ENCODE measurements around the gene MAP3K21. TPM values are rescaled to one million over a fixed set of nuclear protein-coding genes. Genes with fewer than 3 reads are reported as not detected.

MAP3K21 gene
- total RNA-seq, 2 experiments from 2014 or later: 0.44 to 0.45 TPM

GRCh38 chr1:233364695-233365539 lies 37.4 kb downstream of the MAP3K21 start:
- no peak overlapping the region for H3K4me3 Mint-ChIP-seq
- peaks cover 2% of the 10 kb centered on the region for H3K27me3 Mint-ChIP-seq (ENCODE audit: low read depth)
- ATAC-seq (no peak), DNase-seq (no peak)
- ChIA-PET CTCF (interaction anchor here (0.8 to 1.8 kb wide), 8 partner anchors 9 to 701 kb away, joined by 3 to 8 read pairs (median 4); no protein-coding TSS in a partner anchor), POLR2A (no interaction called here)
- H3K4me1 Mint-ChIP-seq (ENCODE audit: low read depth): no peaks in the 10 kb centered on the region
- H3K36me3 Mint-ChIP-seq (ENCODE audit: low read depth): no peaks in the 10 kb centered on the region
- H3K9me3 Mint-ChIP-seq (ENCODE audit: insufficient read depth): no peaks in the 10 kb centered on the region
- H3K27ac Mint-ChIP-seq: no peak overlapping the region

GRCh38 chr1:233366575-233366974 lies 39.1 kb downstream of the MAP3K21 start:
- H3K4me3 Mint-ChIP-seq: no peak overlapping the region
- no peaks in the 10 kb centered on the region for H3K36me3 Mint-ChIP-seq (ENCODE audit: low read depth)
- no peak for ATAC-seq
- H3K27me3 Mint-ChIP-seq (ENCODE audit: low read depth): peaks cover 2% of the 10 kb centered on the region
- H3K9me3 Mint-ChIP-seq (ENCODE audit: insufficient read depth): no peaks in the 10 kb centered on the region
- no peak overlapping the region for H3K27ac Mint-ChIP-seq
- no peaks in the 10 kb centered on the region for H3K4me1 Mint-ChIP-seq (ENCODE audit: low read depth)
- no peak for DNase-seq
- POLR2A ChIA-PET: no interaction called here
- CTCF ChIA-PET: interaction anchor here (0.6 to 1.8 kb wide), 6 partner anchors 12 to 699 kb away, joined by 3 to 5 read pairs (median 4); no protein-coding TSS in a partner anchor

GRCh38 chr1:233367057-233367803 lies 39.7 kb downstream of the MAP3K21 start:
- Mint-ChIP-seq H3K27ac (no peak overlapping the region), H3K36me3 (ENCODE audit: low read depth) (no peaks in the 10 kb centered on the region), H3K27me3 (ENCODE audit: low read depth) (peaks cover 2% of the 10 kb centered on the region), H3K4me1 (ENCODE audit: low read depth) (no peaks in the 10 kb centered on the region), H3K4me3 (no peak overlapping the region), H3K9me3 (ENCODE audit: insufficient read depth) (no peaks in the 10 kb centered on the region)
- ATAC-seq (no peak), DNase-seq (no peak)
- ChIA-PET POLR2A (no interaction called here), CTCF (interaction anchor here (0.6 to 1.8 kb wide), 6 partner anchors 11 to 699 kb away, joined by 3 to 5 read pairs (median 4); no protein-coding TSS in a partner anchor)

GRCh38 chr1:233368106-233368788 lies 40.7 kb downstream of the MAP3K21 start:
- no peak overlapping the region for H3K4me3 Mint-ChIP-seq
- no peak for DNase-seq
- no peak for ATAC-seq
- H3K27me3 Mint-ChIP-seq (ENCODE audit: low read depth): peaks cover 2% of the 10 kb centered on the region
- H3K27ac Mint-ChIP-seq: no peak overlapping the region
- POLR2A ChIA-PET: no interaction called here
- no peaks in the 10 kb centered on the region for H3K9me3 Mint-ChIP-seq (ENCODE audit: insufficient read depth)
- H3K4me1 Mint-ChIP-seq (ENCODE audit: low read depth): no peaks in the 10 kb centered on the region
- no peaks in the 10 kb centered on the region for H3K36me3 Mint-ChIP-seq (ENCODE audit: low read depth)
- CTCF ChIA-PET: interaction anchor here (1.8 kb wide), 1 partner anchor 35 kb away, joined by 4 read pairs; no protein-coding TSS in a partner anchor

- H3K36me3 Mint-ChIP-seq (ENCODE audit: low read depth): no peaks in the 10 kb centered on the region
- CTCF ChIA-PET: no interaction called here
Observed at GRCh38 chr1:233368789-233369130, 41.2 kb downstream of the MAP3K21 start.

GRCh38 chr1:233372218-233373120 lies 44.9 kb downstream of the MAP3K21 start:
- CTCF ChIA-PET: interaction anchor here (1.5 kb wide), 1 partner anchor 8 kb away, joined by 8 read pairs; no protein-coding TSS in a partner anchor

More at GRCh38 chr1:233368789-233369130, 41.2 kb downstream of the MAP3K21 start:
- POLR2A ChIA-PET: no interaction called here
- Mint-ChIP-seq H3K27ac (no peak overlapping the region), H3K9me3 (ENCODE audit: insufficient read depth) (no peaks in the 10 kb centered on the region), H3K4me1 (ENCODE audit: low read depth) (no peaks in the 10 kb centered on the region), H3K27me3 (ENCODE audit: low read depth) (peaks cover 2% of the 10 kb centered on the region), H3K4me3 (no peak overlapping the region)
- no peak for DNase-seq
- ATAC-seq: no peak

GRCh38 chr1:233373226-233373625 lies 45.7 kb downstream of the MAP3K21 start:
- no peaks in the 10 kb centered on the region for H3K36me3 Mint-ChIP-seq (ENCODE audit: low read depth)
- H3K9me3 Mint-ChIP-seq (ENCODE audit: insufficient read depth): no peaks in the 10 kb centered on the region
- H3K27me3 Mint-ChIP-seq (ENCODE audit: low read depth): no peaks in the 10 kb centered on the region
- H3K27ac Mint-ChIP-seq: no peak overlapping the region
- ATAC-seq: no peak
- H3K4me3 Mint-ChIP-seq: no peak overlapping the region
- DNase-seq: no peak
- no peaks in the 10 kb centered on the region for H3K4me1 Mint-ChIP-seq (ENCODE audit: low read depth)
- ChIA-PET CTCF (interaction anchor here (0.6 to 1.5 kb wide), 2 partner anchors 9 to 307 kb away, joined by 3 to 8 read pairs; no protein-coding TSS in a partner anchor), POLR2A (no interaction called here)

More at GRCh38 chr1:233372218-233373120, 44.9 kb downstream of the MAP3K21 start:
- ATAC-seq: no peak
- no peak overlapping the region for H3K4me3 Mint-ChIP-seq
- peaks cover 2% of the 10 kb centered on the region for H3K27me3 Mint-ChIP-seq (ENCODE audit: low read depth)
- no peaks in the 10 kb centered on the region for H3K36me3 Mint-ChIP-seq (ENCODE audit: low read depth)
- no peaks in the 10 kb centered on the region for H3K9me3 Mint-ChIP-seq (ENCODE audit: insufficient read depth)
- H3K27ac Mint-ChIP-seq: no peak overlapping the region
- DNase-seq: no peak
- H3K4me1 Mint-ChIP-seq (ENCODE audit: low read depth): no peaks in the 10 kb centered on the region
- POLR2A ChIA-PET: no interaction called here

- ATAC-seq (no peak), DNase-seq (no peak)
- Mint-ChIP-seq H3K36me3 (ENCODE audit: low read depth) (no peaks in the 10 kb centered on the region), H3K4me1 (ENCODE audit: low read depth) (no peaks in the 10 kb centered on the region), H3K4me3 (no peak overlapping the region), H3K9me3 (ENCODE audit: insufficient read depth) (no peaks in the 10 kb centered on the region), H3K27ac (no peak overlapping the region), H3K27me3 (ENCODE audit: low read depth) (no peaks in the 10 kb centered on the region)
- CTCF ChIA-PET: no interaction called here
- POLR2A ChIA-PET: no interaction called here
Observed at GRCh38 chr1:233375653-233376052, 48.1 kb downstream of the MAP3K21 start.

- CTCF ChIA-PET: no interaction called here
- no peak for DNase-seq
- H3K9me3 Mint-ChIP-seq (ENCODE audit: insufficient read depth): no peaks in the 10 kb centered on the region
- no peaks in the 10 kb centered on the region for H3K36me3 Mint-ChIP-seq (ENCODE audit: low read depth)
- H3K4me3 Mint-ChIP-seq: no peak overlapping the region
- no peaks in the 10 kb centered on the region for H3K4me1 Mint-ChIP-seq (ENCODE audit: low read depth)
- H3K27me3 Mint-ChIP-seq (ENCODE audit: low read depth): no peaks in the 10 kb centered on the region
- no peak overlapping the region for H3K27ac Mint-ChIP-seq
- ATAC-seq: no peak
- POLR2A ChIA-PET: no interaction called here
Observed at GRCh38 chr1:233376382-233377110, 49.0 kb downstream of the MAP3K21 start.

- no peaks in the 10 kb centered on the region for H3K4me1 Mint-ChIP-seq (ENCODE audit: low read depth)
- ChIA-PET CTCF (no interaction called here), POLR2A (no interaction called here)
- H3K27ac Mint-ChIP-seq: no peak overlapping the region
- DNase-seq (no peak), ATAC-seq (no peak)
- peaks cover 3% of the 10 kb centered on the region for H3K27me3 Mint-ChIP-seq (ENCODE audit: low read depth)
- no peak overlapping the region for H3K4me3 Mint-ChIP-seq
- no peaks in the 10 kb centered on the region for H3K36me3 Mint-ChIP-seq (ENCODE audit: low read depth)
- no peaks in the 10 kb centered on the region for H3K9me3 Mint-ChIP-seq (ENCODE audit: insufficient read depth)
Observed at GRCh38 chr1:233379869-233380438, 52.4 kb downstream of the MAP3K21 start.

Data from activated CD8-positive, alpha-beta T cell treated with anti-CD3 and anti-CD28 coated beads, Interleukin-2, amount 10 ng/mL, durations not matched to agents 7 days and 5 days (primary cell).